ENCODE data around the gene TMC8. TPM values are rescaled to one million over a fixed set of nuclear protein-coding genes. Genes with fewer than 3 reads are reported as not detected.

The TMC8 gene
- total RNA-seq, 2 experiments from 2014 or later = 133 to 136 TPM

- Mint-ChIP-seq H3K27me3 (no peaks in the 10 kb centered on the region), H3K4me3 (peak overlapping the region; percentile 90), H3K36me3 (peaks cover 45% of the 10 kb centered on the region), H3K4me1 (peaks cover 58% of the 10 kb centered on the region), H3K27ac (peak overlapping the region; percentile 66), H3K9me3 (no peaks in the 10 kb centered on the region)
- DNase-seq = peak; percentile 50
Measured at GRCh38 chr17:78125138-78125913, 5.2 kb upstream of the TMC8 start.

- peaks cover 55% of the 10 kb centered on the region for H3K4me1 Mint-ChIP-seq
- H3K9me3 Mint-ChIP-seq = no peaks in the 10 kb centered on the region
- peak overlapping the region; percentile 86 for H3K27ac Mint-ChIP-seq
- peaks cover 45% of the 10 kb centered on the region for H3K36me3 Mint-ChIP-seq
- no peaks in the 10 kb centered on the region for H3K27me3 Mint-ChIP-seq
- DNase-seq = no peak
- peak overlapping the region; percentile 90 for H3K4me3 Mint-ChIP-seq
Measured at GRCh38 chr17:78125976-78126894, 4.3 kb upstream of the TMC8 start.

- H3K36me3 Mint-ChIP-seq = peaks cover 41% of the 10 kb centered on the region
- no peaks in the 10 kb centered on the region for H3K9me3 Mint-ChIP-seq
- peaks cover 50% of the 10 kb centered on the region for H3K4me1 Mint-ChIP-seq
- peak overlapping the region; percentile 90 for H3K4me3 Mint-ChIP-seq
- H3K27ac Mint-ChIP-seq = peak overlapping the region; percentile 86
- H3K27me3 Mint-ChIP-seq = no peaks in the 10 kb centered on the region
- no peak for DNase-seq
Measured at GRCh38 chr17:78126895-78127238, 3.7 kb upstream of the TMC8 start.

GRCh38 chr17:78127239-78127887, 3.2 kb upstream of the TMC8 start:
- Mint-ChIP-seq H3K27me3 (no peaks in the 10 kb centered on the region), H3K36me3 (peaks cover 39% of the 10 kb centered on the region), H3K4me3 (peak overlapping the region; percentile 90), H3K4me1 (peaks cover 45% of the 10 kb centered on the region), H3K27ac (peak overlapping the region; percentile 86), H3K9me3 (no peaks in the 10 kb centered on the region)
- peak; percentile 75 for DNase-seq

- peaks cover 39% of the 10 kb centered on the region for H3K36me3 Mint-ChIP-seq
Measured at GRCh38 chr17:78127888-78128550, 2.6 kb upstream of the TMC8 start.

GRCh38 chr17:78128551-78129350, 1.8 kb upstream of the TMC8 start, which contains the start of gene TMC6:
TSS of gene TMC6 (minus strand) at chr17:78128755. CDS start at chr17:78126832, 1,923 bp downstream.
- no peaks in the 10 kb centered on the region for H3K9me3 Mint-ChIP-seq
- peak within 1 kb of the TSS; percentile 98 for H3K27ac Mint-ChIP-seq
- H3K4me1 Mint-ChIP-seq = peaks cover 39% of the 10 kb centered on the region
- H3K27me3 Mint-ChIP-seq = no peaks in the 10 kb centered on the region
- H3K36me3 Mint-ChIP-seq = peaks cover 39% of the 10 kb centered on the region
- peak; percentile 70 for DNase-seq
- H3K4me3 Mint-ChIP-seq = peak within 1 kb of the TSS; percentile 97

More at GRCh38 chr17:78127888-78128550, 2.6 kb upstream of the TMC8 start:
- Mint-ChIP-seq H3K27ac (peak overlapping the region; percentile 86), H3K4me3 (peak overlapping the region; percentile 90), H3K9me3 (no peaks in the 10 kb centered on the region), H3K4me1 (peaks cover 43% of the 10 kb centered on the region), H3K27me3 (no peaks in the 10 kb centered on the region)
- peak; percentile 43 for DNase-seq

GRCh38 chr17:78129351-78130089, 1.1 kb upstream of the TMC8 start:
- Mint-ChIP-seq H3K27ac (peak overlapping the region; percentile 98), H3K4me1 (peaks cover 39% of the 10 kb centered on the region), H3K27me3 (no peaks in the 10 kb centered on the region), H3K4me3 (peak overlapping the region; percentile 97), H3K9me3 (no peaks in the 10 kb centered on the region), H3K36me3 (peaks cover 41% of the 10 kb centered on the region)
- no peak for DNase-seq

GRCh38 chr17:78130090-78130436, 508 bp upstream of the TMC8 start:
- peaks cover 38% of the 10 kb centered on the region for H3K4me1 Mint-ChIP-seq
- H3K4me3 Mint-ChIP-seq = peak overlapping the region; percentile 97
- no peak for DNase-seq
- H3K27me3 Mint-ChIP-seq = no peaks in the 10 kb centered on the region
- peak overlapping the region; percentile 98 for H3K27ac Mint-ChIP-seq
- H3K36me3 Mint-ChIP-seq = peaks cover 44% of the 10 kb centered on the region
- H3K9me3 Mint-ChIP-seq = no peaks in the 10 kb centered on the region

GRCh38 chr17:78131172-78132083, 857 bp downstream of the TMC8 start:
- Mint-ChIP-seq H3K36me3 (peaks cover 51% of the 10 kb centered on the region), H3K9me3 (no peaks in the 10 kb centered on the region), H3K27ac (peak overlapping the region; percentile 98), H3K27me3 (no peaks in the 10 kb centered on the region), H3K4me3 (peak overlapping the region; percentile 97), H3K4me1 (peaks cover 44% of the 10 kb centered on the region)
- peak; percentile 70 for DNase-seq

- Mint-ChIP-seq H3K4me3 (peak overlapping the region; percentile 76), H3K9me3 (no peaks in the 10 kb centered on the region), H3K36me3 (peaks cover 53% of the 10 kb centered on the region), H3K27me3 (no peaks in the 10 kb centered on the region), H3K4me1 (peaks cover 47% of the 10 kb centered on the region), H3K27ac (peak overlapping the region; percentile 55)
- DNase-seq = peak; percentile 84
Measured at GRCh38 chr17:78132084-78132676, 1.6 kb downstream of the TMC8 start.

GRCh38 chr17:78132767-78133178, 2.2 kb downstream of the TMC8 start:
- no peak for DNase-seq
- peak overlapping the region; percentile 55 for H3K27ac Mint-ChIP-seq

More at GRCh38 chr17:78132767-78133178, 2.2 kb downstream of the TMC8 start:
- H3K9me3 Mint-ChIP-seq = no peaks in the 10 kb centered on the region
- no peaks in the 10 kb centered on the region for H3K27me3 Mint-ChIP-seq
- H3K36me3 Mint-ChIP-seq = peaks cover 56% of the 10 kb centered on the region
- H3K4me3 Mint-ChIP-seq = peak overlapping the region; percentile 76
- peaks cover 52% of the 10 kb centered on the region for H3K4me1 Mint-ChIP-seq
